Daoy (cell line): ENCODE data around the gene VSIG8. TPM values are rescaled to one million over a fixed set of nuclear protein-coding genes. Genes with fewer than 3 reads are reported as not detected.

ENCODE experiments used
- DNase-seq: peaks from one replicate; pipeline ENCODE4 v3.0.0-alpha.2; 2015; ENCODE audit warnings: low read depth
- total RNA-seq: library from RNA; depleted of rRNA; stranded (reverse); fragments of >200 nt; shearing (Covaris generic); gene quantifications from 2 replicates; pipeline ENCODE4 v1.2.3, GENCODE V29; 2014

Gene VSIG8
- total RNA-seq, 1 experiment from 2014 or later = not detected

DNA sequence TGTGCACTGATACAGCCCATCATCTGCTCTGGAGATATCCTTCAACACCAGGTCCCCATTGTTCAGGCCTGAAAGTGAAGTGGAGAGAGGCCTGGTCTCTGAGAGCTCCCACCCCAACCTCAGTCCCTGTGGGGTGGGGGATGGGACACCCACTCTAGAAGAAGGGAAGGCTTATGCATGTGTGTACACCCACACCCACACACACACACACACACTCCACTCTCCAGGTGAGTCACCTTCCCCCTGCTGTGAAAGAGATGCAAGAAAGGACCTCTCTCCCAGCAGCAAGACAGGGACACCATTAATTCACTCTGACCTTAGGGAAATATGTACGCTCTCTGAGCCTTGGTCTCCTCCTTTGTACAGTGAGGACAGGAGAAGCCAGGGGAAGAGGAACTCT, 5.9 kb downstream of the VSIG8 start:
- peak; percentile 34 for DNase-seq

DNA sequence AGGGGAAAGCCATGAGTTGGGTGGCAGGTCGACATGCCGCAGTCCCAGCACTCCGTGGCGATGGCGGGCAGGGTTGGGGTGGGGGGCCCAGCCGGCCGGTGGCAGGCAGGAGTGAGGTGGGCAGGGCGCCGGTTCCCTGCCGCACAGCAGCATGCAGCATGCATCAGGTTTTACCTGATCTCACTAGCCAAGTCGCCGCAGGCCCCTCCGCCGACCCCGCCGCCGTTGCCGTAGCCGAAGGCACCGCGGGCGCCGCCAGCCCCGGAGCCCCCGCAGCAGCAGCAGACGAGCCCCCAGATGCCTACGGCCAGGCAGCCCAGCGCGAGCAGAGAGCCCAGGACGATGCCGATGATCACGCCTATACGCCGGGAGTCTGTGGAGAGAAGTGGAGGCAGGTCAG, 6.7 kb downstream of the VSIG8 start:
- no peak for DNase-seq

DNA sequence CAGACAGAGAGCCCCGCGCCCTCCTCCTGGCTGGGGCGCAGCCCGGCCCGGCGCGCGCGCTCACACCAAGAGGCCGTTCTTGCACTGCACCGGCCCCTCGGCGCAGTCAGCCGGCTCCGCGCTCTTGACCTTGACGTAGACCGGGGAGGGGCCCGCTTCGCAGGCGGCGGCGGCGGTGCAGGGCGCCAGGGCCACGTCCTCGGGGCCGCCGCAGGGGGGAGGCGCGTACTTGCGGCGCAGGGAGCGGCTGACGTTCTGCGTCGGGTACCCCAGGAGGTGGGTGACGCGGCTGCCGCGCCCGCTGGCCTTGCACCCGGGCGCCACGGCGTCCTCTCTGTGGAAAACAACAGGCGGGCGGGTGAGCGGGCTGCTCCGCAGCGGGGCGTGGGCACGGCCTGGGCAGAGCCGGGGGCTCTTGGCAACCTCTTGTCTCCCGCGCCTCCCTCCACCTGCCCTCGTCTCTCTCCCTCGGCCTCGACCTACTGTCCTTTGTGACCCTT, 7.7 kb downstream of the VSIG8 start:
- DNase-seq = peak; percentile 87

DNA sequence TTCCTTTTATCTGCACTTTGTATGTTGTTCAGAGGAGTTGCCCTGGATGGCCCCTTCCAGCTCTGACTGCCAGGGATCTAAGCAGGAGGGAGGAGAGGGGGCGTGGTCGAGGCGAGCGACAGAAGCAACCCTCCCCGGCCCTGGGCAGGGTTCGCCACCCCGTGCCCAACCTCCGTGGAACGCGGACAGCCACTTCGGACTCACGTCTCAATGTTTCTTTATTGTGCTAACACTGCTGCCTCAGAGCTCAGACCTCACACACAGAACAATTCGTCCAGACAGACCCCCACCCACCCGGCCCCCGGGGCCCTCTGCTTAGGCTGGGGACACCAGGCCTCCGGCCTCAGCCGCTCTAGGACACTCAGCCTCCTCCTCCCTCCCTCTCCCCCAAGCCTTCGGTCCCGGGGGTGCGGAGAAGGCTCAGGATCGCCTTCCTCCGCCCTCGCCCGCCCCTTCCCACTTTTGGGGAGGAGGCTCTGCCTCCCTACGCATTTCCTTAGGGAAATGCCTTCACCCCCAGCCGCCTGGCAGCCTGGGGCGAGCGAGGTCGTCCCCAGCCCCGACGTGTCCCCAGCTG, 8.3 kb downstream of the VSIG8 start:
- DNase-seq = peak; percentile 79

DNA sequence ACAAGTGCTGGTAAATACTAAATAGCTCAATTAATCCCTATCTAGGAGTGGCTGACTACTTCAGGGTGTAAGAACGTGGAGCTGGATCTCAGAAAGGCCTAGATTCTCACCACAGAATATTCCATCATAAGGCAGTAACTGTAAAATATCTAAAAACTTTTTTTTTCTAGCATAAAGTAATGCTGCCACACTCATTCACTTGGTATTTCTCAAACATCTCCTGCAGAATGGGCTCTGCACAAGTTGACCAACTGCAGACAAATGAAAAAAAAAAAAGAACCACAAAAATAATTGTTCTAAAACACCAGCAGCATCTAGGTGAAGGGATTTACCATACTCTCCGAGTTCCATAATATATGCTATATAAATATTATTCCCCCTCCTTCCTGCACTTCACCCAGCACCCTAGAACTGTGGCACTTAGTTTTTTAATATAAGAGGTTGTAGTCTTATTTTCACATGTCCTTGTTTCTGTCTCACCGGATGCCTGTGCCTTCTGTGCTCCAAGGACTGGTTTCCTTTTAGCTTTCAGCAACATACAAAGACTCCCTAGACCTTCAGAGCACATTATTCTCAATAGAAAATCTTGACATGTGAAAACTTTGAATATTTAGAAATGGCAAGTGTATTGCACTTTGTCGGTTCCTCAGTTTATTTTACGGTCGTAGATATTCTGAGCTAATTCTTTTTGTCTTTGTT, 8.9 kb downstream of the VSIG8 start:
- DNase-seq = peak; percentile 22

DNA sequence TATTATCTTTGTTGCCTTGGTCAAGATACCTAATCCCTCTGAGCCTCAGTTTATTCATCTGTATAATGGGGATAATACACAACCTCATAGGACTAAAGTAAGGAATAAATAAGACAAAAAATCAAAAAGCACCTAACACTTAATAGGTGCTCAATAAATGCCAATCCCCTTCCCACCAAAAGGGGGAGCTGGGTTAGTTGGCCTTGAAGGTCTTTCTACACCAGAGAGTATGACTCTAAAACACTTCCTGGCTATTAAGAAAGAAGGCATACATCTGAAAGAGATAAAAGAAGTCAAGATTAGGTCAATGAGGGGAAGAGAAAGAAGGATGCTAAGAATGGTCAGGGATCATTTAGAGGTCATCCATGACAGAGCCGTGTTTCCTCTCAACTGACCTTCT, 11.1 kb downstream of the VSIG8 start:
- no peak for DNase-seq

DNA sequence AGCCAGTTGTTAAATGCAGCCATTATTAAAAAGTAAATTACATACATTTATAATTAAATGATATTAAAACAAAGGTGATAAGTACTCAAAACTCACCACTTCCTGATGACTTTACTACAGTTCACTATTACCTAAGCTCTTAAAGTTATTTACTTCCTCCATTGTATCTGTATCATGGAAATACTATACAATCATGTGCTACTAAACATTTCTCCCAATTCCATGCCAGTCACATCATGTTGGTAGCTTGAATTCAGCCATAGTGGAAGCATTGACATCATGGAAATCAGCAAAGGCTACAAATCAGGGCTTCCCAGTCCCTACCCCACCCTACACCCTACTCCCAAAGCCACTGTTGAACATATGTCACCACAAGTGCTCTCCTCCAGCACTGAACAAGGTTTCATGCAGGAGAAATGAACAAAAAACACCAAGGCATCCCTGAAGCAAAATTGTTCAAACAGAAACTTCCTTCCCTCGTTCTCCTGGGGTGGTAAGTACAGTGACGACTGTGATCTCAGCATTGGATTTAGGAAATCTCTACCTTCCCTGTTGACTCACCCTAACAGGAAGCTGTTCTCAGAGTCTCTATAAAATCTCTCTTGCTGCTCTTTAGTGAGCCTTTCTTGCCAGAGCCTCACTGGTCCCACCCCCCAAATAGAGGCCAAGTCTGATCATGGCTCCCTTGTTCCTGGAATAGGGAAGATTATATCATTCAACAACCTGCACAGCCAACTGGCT, 12.7 kb downstream of the VSIG8 start:
- peak; percentile 59 for DNase-seq

DNA sequence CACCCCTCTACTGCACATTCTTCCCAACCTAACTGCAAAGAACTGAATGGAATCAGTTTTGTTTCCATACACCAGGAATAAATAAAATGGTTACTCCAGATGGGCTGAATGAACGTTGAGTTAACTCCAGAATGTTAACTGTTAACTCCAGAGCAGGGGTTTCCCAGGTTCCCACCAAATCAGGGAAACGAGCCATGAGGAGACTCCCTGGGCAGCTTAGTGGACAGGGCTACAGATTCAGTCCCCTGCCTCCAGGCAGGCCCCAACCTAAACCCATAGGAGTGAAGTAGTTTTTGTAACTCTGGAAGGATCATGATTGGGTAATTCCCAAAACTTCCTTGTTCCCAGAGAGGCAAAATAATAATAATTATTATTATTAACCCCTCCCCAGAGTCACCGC, 14.1 kb downstream of the VSIG8 start:
- DNase-seq = no peak

DNA sequence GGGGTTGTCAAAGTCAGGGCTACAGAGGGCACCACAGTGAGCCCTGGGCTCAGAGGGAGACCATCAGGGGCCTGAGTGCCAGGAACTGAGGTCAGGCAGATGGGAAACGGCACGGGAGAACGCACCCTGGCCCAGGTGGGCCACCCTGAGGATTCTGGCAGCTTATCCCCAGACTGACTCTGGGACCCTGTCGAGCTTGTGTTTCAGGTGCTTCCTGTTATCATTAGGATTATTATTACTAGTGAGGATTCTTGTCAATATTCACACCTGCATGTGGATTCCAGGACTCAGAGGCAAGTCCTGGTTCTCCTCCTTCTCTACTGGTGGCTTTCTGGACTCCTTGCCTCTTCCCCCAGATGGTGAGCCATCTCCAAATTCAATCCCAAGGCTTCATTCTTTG, 15.2 kb downstream of the VSIG8 start:
- DNase-seq = no peak

DNA sequence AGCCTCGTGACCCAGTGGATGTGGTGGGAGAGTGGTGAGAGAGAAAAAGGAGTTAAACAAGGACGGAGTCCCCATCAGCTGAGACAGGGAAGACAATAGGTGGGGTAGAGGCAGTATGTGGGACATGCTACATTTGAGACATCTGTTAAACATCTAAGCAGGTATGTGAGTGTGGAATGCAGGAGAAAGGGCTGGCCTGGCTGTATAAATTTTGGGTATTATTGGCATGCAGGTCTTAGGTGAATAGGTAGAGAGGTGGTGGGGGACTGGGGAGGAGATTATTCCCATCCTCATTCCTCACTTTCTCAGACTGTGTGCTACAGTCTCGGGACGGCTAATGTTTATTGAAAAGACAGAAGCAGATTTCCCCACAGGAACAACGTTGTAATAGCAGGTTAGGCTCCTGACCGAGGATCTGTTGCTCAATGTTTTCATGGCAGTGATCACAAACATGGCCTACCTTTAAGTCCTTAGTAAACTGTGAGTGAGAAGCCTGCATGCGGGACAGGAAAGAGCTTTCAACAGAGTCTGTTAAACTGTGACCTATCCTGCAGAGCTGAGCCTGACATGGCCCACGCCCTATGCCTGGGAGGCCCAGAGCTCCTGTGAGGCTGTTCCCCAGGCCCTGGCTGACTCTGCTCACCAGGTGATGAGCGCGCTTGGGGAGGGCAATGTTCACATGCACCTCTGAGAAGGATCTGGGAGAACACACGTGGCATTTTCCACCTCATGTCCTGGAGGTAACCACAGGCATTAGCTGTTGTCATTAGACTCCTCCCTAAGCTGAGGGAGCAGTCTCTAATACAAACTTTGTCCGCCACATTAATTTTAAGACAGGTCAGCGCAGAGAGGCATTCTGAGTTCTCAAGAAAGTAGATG, 16.5 kb downstream of the VSIG8 start:
- DNase-seq = no peak

DNA sequence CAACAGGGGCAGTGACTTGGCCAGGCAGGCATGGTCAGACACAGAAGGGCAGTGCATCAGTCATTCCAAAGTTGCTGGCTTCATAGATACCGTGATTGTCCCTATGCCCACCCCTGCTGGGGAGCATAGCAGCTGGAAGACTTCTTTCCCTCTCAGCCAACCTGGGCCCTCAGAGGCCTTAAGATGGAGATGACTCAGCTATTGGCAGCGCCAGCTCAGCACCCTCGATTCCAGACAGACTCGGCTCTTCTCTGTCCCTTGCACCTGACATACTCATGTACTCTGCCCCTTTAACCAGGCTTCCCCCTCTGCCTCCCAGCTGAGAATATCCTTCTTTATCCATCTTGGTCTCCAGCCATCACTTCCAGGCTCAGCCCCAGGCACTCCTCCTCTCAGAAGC, 19.0 kb downstream of the VSIG8 start:
- DNase-seq = peak; percentile 35

DNA sequence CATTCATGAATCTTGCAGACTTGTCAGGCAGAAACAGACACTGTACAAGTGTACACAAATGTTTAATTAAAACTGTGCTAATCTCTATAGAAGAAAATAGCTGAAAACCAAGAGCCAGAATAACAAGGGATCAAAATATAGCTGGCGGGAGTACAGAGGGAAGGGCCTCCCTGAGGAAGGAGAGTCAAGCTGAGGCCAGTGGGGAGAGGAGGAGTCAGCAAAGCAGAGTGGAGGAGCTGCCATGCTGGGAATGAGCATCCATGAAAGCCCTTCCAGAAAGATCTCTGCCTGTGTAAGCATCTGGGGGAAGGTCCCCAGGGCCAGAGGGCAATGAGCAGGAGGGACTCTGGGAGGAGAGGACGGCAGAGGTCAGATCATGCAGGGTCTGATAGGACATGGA, 20.7 kb downstream of the VSIG8 start:
- DNase-seq = no peak

DNA sequence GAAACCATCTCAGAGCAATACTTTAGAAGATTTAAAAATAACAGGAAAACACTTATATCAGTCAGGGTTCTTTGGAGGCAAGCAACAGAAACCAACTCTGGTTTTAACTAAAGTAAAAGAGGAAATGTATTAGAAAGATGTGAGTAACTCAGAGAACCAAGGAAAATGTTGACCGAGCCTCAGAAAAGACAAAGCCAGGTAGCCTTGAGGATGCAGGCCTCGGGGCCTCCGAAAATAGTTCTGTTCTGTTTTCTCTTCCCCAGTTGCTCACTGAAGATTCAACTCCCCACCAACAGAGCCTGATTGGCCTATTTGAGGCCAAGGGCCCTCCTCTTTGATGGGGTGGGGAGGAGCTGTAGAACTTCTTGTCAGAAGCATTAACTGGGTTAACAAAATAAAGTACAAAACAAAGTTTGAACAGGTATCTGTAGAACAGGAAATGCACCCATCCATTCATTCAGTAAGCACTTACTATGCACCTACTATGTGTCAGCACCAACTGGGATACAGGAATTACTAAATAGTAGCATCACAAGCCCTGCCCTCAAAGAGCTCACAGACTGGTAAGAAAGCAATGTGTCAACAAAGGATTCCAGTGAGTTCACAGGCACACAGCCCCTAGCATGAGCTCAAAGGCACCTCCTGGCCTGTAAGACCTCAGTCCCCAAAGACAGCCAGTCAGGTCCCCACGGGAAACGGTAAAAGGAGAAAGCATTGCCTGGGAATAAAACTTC, 23.2 kb downstream of the VSIG8 start:
- DNase-seq = no peak

DNA sequence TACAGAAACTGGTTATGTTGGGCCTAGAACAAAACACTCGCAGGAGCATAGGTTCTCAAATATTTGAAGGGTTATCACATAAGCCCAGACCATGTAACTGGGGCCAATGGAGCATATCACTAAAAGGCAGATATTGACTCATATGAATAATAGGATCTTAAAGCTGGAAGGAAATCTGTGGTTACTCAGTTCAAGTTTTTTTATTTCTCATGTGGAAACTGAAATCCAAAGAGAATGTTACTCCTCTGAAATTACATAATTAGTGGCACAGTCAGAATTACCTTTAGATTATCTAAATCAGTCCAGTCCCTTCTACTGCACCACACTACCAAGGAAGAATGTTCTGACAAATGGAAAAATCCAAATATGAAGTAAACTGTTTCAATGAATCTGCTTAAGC, 23.7 kb downstream of the VSIG8 start:
- no peak for DNase-seq

DNA sequence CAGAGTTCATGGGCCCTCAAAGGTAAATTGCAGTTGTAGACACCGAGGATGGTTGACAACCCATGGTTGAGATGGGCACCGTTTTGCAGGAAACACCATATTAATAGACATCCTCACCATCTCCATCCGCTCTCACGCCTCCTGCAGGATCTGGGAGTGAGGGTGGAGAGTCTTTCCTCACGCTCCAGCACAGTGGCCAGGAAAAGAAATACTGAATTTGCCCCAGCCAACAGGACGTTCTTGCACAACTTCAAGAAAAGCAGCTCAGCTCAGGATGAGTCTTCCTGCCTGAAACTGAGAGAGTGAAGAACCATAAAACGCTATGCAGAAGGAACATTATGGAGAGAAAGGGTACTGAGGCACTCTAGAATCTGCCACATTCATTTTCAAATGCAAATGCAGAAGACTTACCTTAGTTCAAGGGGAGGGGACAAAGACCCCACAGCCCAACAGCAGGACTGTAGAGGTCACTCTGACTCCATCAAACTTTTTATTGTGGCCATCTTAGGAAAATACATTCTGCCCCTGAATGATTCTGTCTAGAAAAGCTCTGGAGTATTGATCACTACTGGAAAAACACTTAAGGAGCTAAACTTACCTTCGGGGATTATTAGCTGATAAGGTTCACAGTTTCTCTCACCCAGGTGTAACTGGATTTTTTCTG, 26.5 kb downstream of the VSIG8 start:
- DNase-seq = no peak

DNA sequence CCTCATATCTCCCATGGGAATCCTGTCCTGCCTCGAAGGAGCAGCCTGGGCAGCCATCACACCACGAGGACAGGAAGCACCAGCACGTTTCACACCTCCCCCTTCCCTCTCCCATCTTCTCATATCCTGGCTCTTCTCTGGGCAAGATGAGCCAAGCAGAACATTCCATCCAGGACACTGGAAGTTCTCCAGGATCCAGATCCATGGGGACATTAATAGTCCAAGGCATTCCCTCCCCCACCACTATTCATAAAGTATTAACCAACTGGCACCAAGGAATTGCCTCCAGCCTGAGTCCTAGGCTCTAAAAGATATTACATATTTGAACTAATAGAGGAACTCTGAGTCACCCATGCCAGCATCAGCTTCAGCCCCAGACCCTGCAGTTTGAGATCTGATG, 27.1 kb downstream of the VSIG8 start:
- no peak for DNase-seq

DNA sequence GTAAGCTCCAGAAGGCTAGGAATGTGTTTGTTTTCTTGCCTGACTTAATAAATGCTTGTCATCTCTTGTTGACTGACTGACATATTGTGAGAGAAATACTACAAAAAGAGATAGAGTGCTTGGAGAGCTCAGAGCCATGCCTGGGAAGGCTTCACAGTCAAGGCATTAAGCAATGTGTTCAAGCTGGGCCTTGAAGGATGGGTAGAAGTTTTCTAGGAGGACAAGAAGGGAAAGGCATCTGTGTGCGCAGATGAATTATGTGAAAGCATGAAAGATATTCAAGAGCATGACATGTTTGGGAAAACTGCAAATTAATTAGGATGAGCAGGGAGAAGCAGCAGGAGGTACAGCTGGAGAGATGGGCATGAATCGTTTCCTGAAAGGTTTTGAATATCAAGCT, 30.1 kb downstream of the VSIG8 start:
- DNase-seq = no peak

DNA sequence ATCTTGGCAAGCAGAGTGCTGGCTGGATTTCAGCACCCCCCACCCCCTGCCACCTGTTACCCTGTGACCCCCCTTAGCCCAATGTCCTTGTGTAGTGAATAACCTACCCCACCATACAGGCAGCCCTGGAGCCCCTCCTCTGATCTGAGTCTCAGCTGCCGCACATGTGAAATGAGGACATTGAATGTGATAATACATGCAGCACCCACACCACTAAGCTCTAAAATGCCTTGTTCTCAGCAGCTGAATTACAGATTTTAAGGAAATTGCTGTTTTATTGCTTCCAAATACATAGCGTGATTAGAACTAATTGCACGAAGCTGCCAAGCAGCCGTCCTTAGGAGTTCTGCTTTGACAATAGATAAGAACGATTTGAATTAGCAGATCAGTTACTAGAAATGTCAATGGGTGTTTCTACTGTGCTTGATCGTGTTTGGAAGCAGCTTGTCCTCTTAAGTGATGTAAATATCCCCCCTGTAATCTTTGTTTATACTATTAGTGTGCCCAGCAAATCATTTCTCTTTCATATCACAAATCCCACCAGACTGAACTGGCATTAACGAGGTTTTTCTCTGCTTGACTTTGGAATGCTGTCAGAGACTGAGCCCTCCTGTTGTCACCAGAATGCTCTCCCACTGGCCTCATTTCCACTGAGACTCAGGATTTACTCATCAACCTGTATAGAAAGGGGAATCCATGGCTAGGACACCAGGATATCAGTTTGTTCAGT, 30.9 kb downstream of the VSIG8 start:
- DNase-seq = no peak

DNA sequence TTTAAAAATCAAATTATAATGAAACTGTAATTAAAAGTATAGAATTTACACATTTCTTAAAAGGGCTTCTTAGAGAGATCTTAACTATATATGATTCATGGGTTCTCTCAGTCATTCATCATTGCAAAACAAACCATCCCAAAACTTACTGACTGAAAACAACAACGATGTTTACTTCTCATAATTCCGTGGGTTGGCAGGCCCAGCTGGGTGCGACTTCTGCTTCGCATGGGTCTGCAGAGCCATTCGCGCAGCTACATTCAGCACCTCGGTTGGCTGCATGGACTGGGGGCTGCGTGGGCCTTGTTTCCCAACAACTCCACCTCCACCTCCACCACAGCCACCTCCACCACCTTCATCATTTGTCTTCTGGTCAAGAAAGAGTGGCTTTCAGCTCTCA, 31.7 kb downstream of the VSIG8 start:
- no peak for DNase-seq

DNA sequence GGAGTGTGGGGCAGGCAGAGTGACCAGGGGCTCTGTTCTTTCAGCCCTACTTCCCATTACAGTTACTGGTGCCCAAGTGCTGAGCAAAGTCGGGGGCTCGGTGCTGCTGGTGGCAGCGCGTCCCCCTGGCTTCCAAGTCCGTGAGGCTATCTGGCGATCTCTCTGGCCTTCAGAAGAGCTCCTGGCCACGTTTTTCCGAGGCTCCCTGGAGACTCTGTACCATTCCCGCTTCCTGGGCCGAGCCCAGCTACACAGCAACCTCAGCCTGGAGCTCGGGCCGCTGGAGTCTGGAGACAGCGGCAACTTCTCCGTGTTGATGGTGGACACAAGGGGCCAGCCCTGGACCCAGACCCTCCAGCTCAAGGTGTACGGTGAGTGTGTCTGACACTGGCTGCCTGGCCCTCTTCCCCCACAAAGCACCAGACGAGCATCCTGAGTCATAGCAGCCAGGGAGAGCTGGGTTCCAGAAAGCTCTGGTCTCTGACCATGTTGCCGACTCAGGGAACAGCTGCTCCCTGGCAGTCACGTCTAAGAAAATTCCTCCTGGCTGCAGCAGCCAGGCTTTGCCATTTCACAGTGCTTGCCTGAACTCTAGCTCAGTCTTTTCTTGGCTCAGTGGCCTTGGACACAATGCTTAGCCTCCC, 32.5 kb downstream of the VSIG8 start:
- DNase-seq = peak; percentile 54
